ENCODE measurements around the gene RABAC1. TPM values are rescaled to one million over a fixed set of nuclear protein-coding genes. Genes with fewer than 3 reads are reported as not detected.

RABAC1 gene
- total and polyA plus RNA-seq, 2 of the 4 experiments (the other 2 are of a cell fraction) = 117 to 276 TPM

- POLR2A ChIA-PET (ENCODE audit: unreplicated experiment) = no interaction called here
- no peak overlapping the region for H4K8ac ChIP-seq (ENCODE audit: low read depth in 2 of 2, low read length in 2 of 2)
- peaks cover 17% of the 10 kb centered on the region for H3K27me3 ChIP-seq (ENCODE audit: control insufficient read depth, insufficient read depth, low read length)
- H3K27ac ChIP-seq (ENCODE audit: insufficient read depth, low read length) = no peak overlapping the region
- no peak overlapping the region for H2AK9ac ChIP-seq (replicated peaks; ENCODE audit: low read depth, low read length, poor library complexity)
- CTCF ChIA-PET = no interaction called here
- no peak overlapping the region for H3K23ac ChIP-seq (ENCODE audit: low read depth, low read length)
- in situ Hi-C loops (cut with MboI; ENCODE audit: low sequenced_read_pairs) (no loop called here), intact Hi-C loops (cut with micrococcal nuclease) (no loop called here), dilution Hi-C loops (cut with HindIII; ENCODE audit: low sequenced_read_pairs, unreplicated experiment) (no loop called here)
- no peak overlapping the region for H3K9ac ChIP-seq (ENCODE audit: low read depth, low read length)
- 88% methylated on average over 4 of the region's 21 CpGs; no CpG with 5 or more reads in 1 of the 2 experiments for WGBS, 2 experiments (ENCODE audit: extremely low coverage in 2 of 2, insufficient read length in 1 of 2)
- H2AK5ac ChIP-seq (ENCODE audit: low read depth, low read length) = no peak overlapping the region
- H3K4me1 ChIP-seq (ENCODE audit: control insufficient read depth, insufficient read depth, low read length) = no peaks in the 10 kb centered on the region
- H3K9me3 ChIP-seq (ENCODE audit: control insufficient read depth, insufficient read depth, low read length) = no peaks in the 10 kb centered on the region
- H4K20me1 ChIP-seq (ENCODE audit: insufficient read depth, low read length) = peaks cover 25% of the 10 kb centered on the region
- H2AFZ ChIP-seq (replicated peaks; ENCODE audit: low read length, poor library complexity) = no peak overlapping the region
- 0 out of 4 replicates have a peak, but pooled peaks cover 0 to 3% of the 10 kb centered on the region in 2 experiments for H3K79me1 ChIP-seq (ENCODE audit: low read depth in 1 of 2, low read length in 2 of 2)
- no peak overlapping the region for H3K18ac ChIP-seq (ENCODE audit: low read depth, low read length)
- H3K4me2 ChIP-seq (ENCODE audit: low read depth, low read length) = no peak overlapping the region
- H4K91ac ChIP-seq (ENCODE audit: insufficient read depth, low read depth, low read length) = no peak overlapping the region
- no peak overlapping the region for H3K4ac ChIP-seq (ENCODE audit: low read depth, low read length)
- H3K4me3 ChIP-seq (ENCODE audit: insufficient read depth, low read depth, low read length) = no peak overlapping the region
- no peak overlapping the region for H2BK5ac ChIP-seq (ENCODE audit: low read depth, low read length, poor library complexity, severe bottlenecking)
- DNase-seq (no peak), ATAC-seq (ENCODE audit: low read depth) (no peak)
- no peak overlapping the region for H4K5ac ChIP-seq (ENCODE audit: low read depth, low read length)
- peaks cover 48% of the 10 kb centered on the region for H3K36me3 ChIP-seq (ENCODE audit: control insufficient read depth, insufficient read depth, low read length)
- no peak overlapping the region for H3K14ac ChIP-seq (replicated peaks; ENCODE audit: low read depth, low read length)
- H2BK20ac ChIP-seq (ENCODE audit: low read depth, low read length) = no peak overlapping the region
- no peak overlapping the region for H2BK120ac ChIP-seq (ENCODE audit: low read depth, low read length)
- H3K56ac ChIP-seq (ENCODE audit: extremely low read depth, insufficient read depth, low read length) = no peak overlapping the region
- TF ChIP-seq MAFK (IDR thresholded peaks at IDR 0.05; ENCODE audit: low read depth, low read length) = no peak
- no peak for TF ChIP-seq CHD1 (IDR thresholded peaks at IDR 0.05; ENCODE audit: low read depth, low read length)
- no peak for TF ChIP-seq CEBPB (IDR thresholded peaks at IDR 0.05; ENCODE audit: low read depth, low read length)
- no peak for TF ChIP-seq POLR2A (IDR thresholded peaks at IDR 0.05; ENCODE audit: low read depth, low read length)
- TF ChIP-seq BHLHE40 (IDR thresholded peaks at IDR 0.05; ENCODE audit: low read depth, low read length) = no peak
- no peak for TF ChIP-seq MAZ (IDR thresholded peaks at IDR 0.05; ENCODE audit: borderline replicate concordance, low read depth, low read length)
- TF ChIP-seq RCOR1 (IDR thresholded peaks at IDR 0.05; ENCODE audit: insufficient replicate concordance, low read length) = no peak
- TF ChIP-seq MXI1 (IDR thresholded peaks at IDR 0.05; ENCODE audit: borderline replicate concordance, low read depth, low read length) = no peak
- TF ChIP-seq, protein P1, sequence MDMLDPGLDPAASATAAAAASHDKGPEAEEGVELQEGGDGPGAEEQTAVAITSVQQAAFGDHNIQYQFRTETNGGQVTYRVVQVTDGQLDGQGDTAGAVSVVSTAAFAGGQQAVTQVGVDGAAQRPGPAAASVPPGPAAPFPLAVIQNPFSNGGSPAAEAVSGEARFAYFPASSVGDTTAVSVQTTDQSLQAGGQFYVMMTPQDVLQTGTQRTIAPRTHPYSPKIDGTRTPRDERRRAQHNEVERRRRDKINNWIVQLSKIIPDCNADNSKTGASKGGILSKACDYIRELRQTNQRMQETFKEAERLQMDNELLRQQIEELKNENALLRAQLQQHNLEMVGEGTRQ (IDR thresholded peaks at IDR 0.05; ENCODE audit: low read depth, low read length) = no peak
- no peak for TF ChIP-seq RFX5 (IDR thresholded peaks at IDR 0.05; ENCODE audit: low read depth, low read length)
- TF ChIP-seq, protein P2, sequence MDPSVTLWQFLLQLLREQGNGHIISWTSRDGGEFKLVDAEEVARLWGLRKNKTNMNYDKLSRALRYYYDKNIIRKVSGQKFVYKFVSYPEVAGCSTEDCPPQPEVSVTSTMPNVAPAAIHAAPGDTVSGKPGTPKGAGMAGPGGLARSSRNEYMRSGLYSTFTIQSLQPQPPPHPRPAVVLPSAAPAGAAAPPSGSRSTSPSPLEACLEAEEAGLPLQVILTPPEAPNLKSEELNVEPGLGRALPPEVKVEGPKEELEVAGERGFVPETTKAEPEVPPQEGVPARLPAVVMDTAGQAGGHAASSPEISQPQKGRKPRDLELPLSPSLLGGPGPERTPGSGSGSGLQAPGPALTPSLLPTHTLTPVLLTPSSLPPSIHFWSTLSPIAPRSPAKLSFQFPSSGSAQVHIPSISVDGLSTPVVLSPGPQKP (IDR thresholded peaks at IDR 0.05; ENCODE audit: borderline replicate concordance, low read depth, low read length) = no peak
- H2BK15ac ChIP-seq (ENCODE audit: low read depth, low read length) = no peak overlapping the region
- no TSS peak for BruUV-seq (replicated peaks)
- H3K9me1 ChIP-seq (ENCODE audit: insufficient read depth, low read length) = no peaks in the 10 kb centered on the region; the same call in 1 of the 2 replicates
Measured at GRCh38 chr19:41906916-41907680, 52.0 kb downstream of the RABAC1 start.

Data from IMR-90 (cell line).